SKM-1 (cell line): Measurements from ENCODE around the gene WDR46.

Experiments used
- DNase-seq: peaks from one replicate; lab custom pipeline; 2025; ENCODE audit not compliant: unreplicated experiment; lab: John Stamatoyannopoulos, UW

The WDR46 gene

GRCh38 chr6:33288921-33289783 lies at the start of gene WDR46, which contains the start of gene PFDN6:
Gene WDR46, minus strand, starts transcription at chr6:33289239. Its CDS starts 69 bp downstream, at chr6:33289170.
Gene PFDN6, plus strand, starts transcription at chr6:33289601. Its CDS starts 256 bp downstream, at chr6:33289857.
- DNase-seq, result peak; percentile 97

- DNase-seq, result no peak
These were observed 47.5 kb upstream of the WDR46 start for GRCh38 chr6:33336495-33336894.

- no peak for DNase-seq
These were observed 46.9 kb upstream of the WDR46 start for GRCh38 chr6:33335916-33336315.

- DNase-seq, result no peak
These were observed 44.6 kb upstream of the WDR46 start for GRCh38 chr6:33333666-33334065.

- DNase-seq, result no peak
These were observed 41.7 kb upstream of the WDR46 start for GRCh38 chr6:33330736-33331135.

- no peak for DNase-seq
These were observed 40.0 kb upstream of the WDR46 start for GRCh38 chr6:33329058-33329457.

GRCh38 chr6:33324125-33324524 lies 35.1 kb upstream of the WDR46 start:
- peak; percentile 22 for DNase-seq

- no peak for DNase-seq
These were observed 34.5 kb upstream of the WDR46 start for GRCh38 chr6:33323623-33323948.

GRCh38 chr6:33321227-33321626 lies 32.2 kb upstream of the WDR46 start:
- no peak for DNase-seq

GRCh38 chr6:33320315-33321181 lies 31.5 kb upstream of the WDR46 start:
- DNase-seq, result no peak

- no peak for DNase-seq
These were observed 30.9 kb upstream of the WDR46 start for GRCh38 chr6:33319939-33320314.

GRCh38 chr6:33318426-33319073 lies 29.5 kb upstream of the WDR46 start:
- DNase-seq, result no peak

- peak; percentile 94 for DNase-seq
These were observed 28.8 kb upstream of the WDR46 start, which contains the start of gene ZBTB22 for GRCh38 chr6:33317669-33318425. Gene ZBTB22, minus strand, starts transcription at chr6:33317744. Its CDS starts 828 bp downstream, at chr6:33316916.

- DNase-seq, result peak; percentile 41
These were observed 28.3 kb upstream of the WDR46 start for GRCh38 chr6:33317419-33317668.

GRCh38 chr6:33316603-33317418 lies 27.8 kb upstream of the WDR46 start:
- DNase-seq, result no peak

- no peak for DNase-seq
These were observed 27.0 kb upstream of the WDR46 start for GRCh38 chr6:33315793-33316602.

GRCh38 chr6:33314943-33315792 lies 26.1 kb upstream of the WDR46 start:
- no peak for DNase-seq

GRCh38 chr6:33314515-33314942 lies 25.5 kb upstream of the WDR46 start:
- peak; percentile 6 for DNase-seq
